Measurements from ENCODE around the gene THPO.
"Not testable (repeated sequence)": the region's sequence is repeated elsewhere in the genome, so short reads cannot be mapped to it uniquely, and the experiment has no call there.

The THPO gene

GRCh38 chr3:184349563-184350470, 28.2 kb downstream of the THPO start:
- peak; percentile 22 for DNase-seq (ENCODE audit: low spot score)

- DNase-seq (ENCODE audit: low spot score) = no peak
These were observed 30.0 kb downstream of the THPO start for GRCh38 chr3:184348057-184348382.

- DNase-seq (ENCODE audit: low spot score) = peak; percentile 83
These were observed 30.5 kb downstream of the THPO start for GRCh38 chr3:184347321-184348056.

GRCh38 chr3:184346480-184347190, 31.4 kb downstream of the THPO start:
- peak; percentile 78 for DNase-seq (ENCODE audit: low spot score)

- DNase-seq (ENCODE audit: low spot score) = peak; percentile 93
These were observed 32.5 kb downstream of the THPO start for GRCh38 chr3:184345317-184346144.

GRCh38 chr3:184344579-184345316, 33.3 kb downstream of the THPO start:
- DNase-seq (ENCODE audit: low spot score) = no peak

GRCh38 chr3:184343200-184343876, 34.7 kb downstream of the THPO start:
- no peak for DNase-seq (ENCODE audit: low spot score)

- no peak for DNase-seq (ENCODE audit: low spot score)
These were observed 36.1 kb downstream of the THPO start for GRCh38 chr3:184341925-184342324.

- DNase-seq (ENCODE audit: low spot score) = not testable (repeated sequence)
These were observed 38.4 kb downstream of the THPO start for GRCh38 chr3:184339451-184340135.

GRCh38 chr3:184339001-184339400, 39.0 kb downstream of the THPO start:
- DNase-seq (ENCODE audit: low spot score) = no peak

- no peak for DNase-seq (ENCODE audit: low spot score)
These were observed 39.5 kb downstream of the THPO start for GRCh38 chr3:184338511-184338945.

GRCh38 chr3:184337981-184338380, 40.0 kb downstream of the THPO start:
- no peak for DNase-seq (ENCODE audit: low spot score)

GRCh38 chr3:184337399-184337714, 40.6 kb downstream of the THPO start, which contains the start of gene FAM131A:
FAM131A (plus strand) TSS chr3:184337600; CDS start chr3:184337631, 31 bp downstream.
- DNase-seq (ENCODE audit: low spot score) = no peak

GRCh38 chr3:184336547-184337398, 41.2 kb downstream of the THPO start:
- peak; percentile 41 for DNase-seq (ENCODE audit: low spot score)

GRCh38 chr3:184335661-184336546, 42.1 kb downstream of the THPO start:
- peak; percentile 93 for DNase-seq (ENCODE audit: low spot score)

- DNase-seq (ENCODE audit: low spot score) = no peak
These were observed 42.7 kb downstream of the THPO start for GRCh38 chr3:184335291-184335660.

GRCh38 chr3:184334470-184335158, 43.4 kb downstream of the THPO start:
- DNase-seq (ENCODE audit: low spot score) = peak; percentile 71
